GM12865 (cell line): ENCODE results near the gene DSCAM.
"Not testable (repeated sequence)": the region's sequence is repeated elsewhere in the genome, so short reads cannot be mapped to it uniquely, and the experiment has no call there.

Experiments
- DNase-seq: peaks from one replicate; pipeline ENCODE4 v3.0.0; 2010; ENCODE audit warnings: low read depth
- H3K4me3 ChIP-seq: 2 replicates; pipeline ENCODE4 v1.5.1; 2011; ENCODE audit warnings: mild to moderate bottlenecking, low read depth, low read length, control low read depth
- TF ChIP-seq, protein P1 (sequence below): IDR thresholded peaks from 2 replicates; pipeline ENCODE4 v1.5.1; 2011; ENCODE audit warnings: low read length, control low read depth, low read depth, inconsistent platforms; ENCODE audit not compliant: insufficient read depth; ENCODE audit errors: missing control alignments

DSCAM gene

DNA sequence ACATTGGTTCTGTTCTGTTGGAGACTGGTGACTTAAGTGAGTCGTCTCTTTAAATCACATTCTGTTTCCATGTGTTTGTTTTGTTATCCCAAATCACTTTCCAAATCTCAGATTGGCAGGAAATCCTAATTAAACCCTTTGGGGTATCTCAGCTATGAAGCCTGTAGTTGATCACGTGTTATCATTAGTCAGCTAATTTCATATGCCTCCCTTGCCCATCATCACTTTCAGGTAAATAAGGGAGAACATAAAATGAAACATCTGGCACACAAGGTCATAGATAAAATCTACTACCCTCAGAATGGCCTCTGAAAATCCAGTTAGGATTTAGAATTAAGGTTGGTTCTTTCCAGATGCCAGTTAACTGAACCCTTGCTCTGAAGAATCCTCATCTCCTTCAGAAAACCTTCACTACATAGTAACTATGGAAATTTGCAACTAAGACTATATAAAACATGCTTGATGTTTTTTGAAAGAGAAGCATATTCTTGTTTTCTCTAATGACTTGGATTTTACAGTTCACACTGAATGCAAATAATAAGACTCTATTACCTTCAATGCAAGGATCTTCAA lies 401.5 kb downstream of the DSCAM start:
- TF ChIP-seq, protein P1, sequence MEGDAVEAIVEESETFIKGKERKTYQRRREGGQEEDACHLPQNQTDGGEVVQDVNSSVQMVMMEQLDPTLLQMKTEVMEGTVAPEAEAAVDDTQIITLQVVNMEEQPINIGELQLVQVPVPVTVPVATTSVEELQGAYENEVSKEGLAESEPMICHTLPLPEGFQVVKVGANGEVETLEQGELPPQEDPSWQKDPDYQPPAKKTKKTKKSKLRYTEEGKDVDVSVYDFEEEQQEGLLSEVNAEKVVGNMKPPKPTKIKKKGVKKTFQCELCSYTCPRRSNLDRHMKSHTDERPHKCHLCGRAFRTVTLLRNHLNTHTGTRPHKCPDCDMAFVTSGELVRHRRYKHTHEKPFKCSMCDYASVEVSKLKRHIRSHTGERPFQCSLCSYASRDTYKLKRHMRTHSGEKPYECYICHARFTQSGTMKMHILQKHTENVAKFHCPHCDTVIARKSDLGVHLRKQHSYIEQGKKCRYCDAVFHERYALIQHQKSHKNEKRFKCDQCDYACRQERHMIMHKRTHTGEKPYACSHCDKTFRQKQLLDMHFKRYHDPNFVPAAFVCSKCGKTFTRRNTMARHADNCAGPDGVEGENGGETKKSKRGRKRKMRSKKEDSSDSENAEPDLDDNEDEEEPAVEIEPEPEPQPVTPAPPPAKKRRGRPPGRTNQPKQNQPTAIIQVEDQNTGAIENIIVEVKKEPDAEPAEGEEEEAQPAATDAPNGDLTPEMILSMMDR = no peak
- DNase-seq = no peak
- no peak overlapping the region for H3K4me3 ChIP-seq

DNA sequence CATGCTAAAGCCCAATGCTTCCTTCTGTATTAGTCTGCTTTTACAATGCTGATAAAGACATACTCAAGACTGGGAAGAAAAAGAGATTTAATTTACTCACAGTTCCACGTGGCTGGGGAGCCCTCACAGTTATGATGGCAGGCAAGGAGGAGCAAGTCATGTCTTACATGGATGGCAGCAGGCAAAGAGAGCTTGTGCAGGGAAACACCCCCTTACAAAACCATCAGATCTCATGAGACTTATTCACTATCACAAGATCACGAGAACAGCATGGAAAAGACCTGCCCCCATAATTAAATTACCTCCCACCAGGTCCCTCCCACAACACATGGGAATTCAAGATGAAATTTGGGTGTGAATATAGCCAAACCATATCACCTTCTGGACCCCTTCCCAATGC lies 407.4 kb downstream of the DSCAM start:
- DNase-seq, H3K4me3 ChIP-seq: not testable (repeated sequence)

DNA sequence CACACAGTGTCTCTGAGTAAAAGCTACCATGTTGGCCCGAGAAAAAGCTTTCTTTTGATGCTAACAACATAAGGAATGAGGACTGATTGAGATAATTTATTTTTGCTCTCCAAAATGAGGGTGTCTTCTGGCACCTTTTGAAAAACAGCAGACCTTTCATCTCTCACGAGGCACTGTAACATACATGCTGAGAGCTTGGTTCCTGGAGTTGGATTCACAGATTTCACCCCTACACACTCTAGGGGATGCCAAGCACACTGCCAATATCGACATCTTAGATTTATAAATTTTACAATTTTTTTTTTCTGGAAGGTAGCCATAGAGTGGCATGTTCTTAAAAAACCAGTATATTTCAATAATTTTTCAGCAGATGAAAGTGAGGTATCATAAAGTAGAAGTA lies 408.3 kb downstream of the DSCAM start:
- DNase-seq = no peak
- TF ChIP-seq, protein P1 = no peak
- H3K4me3 ChIP-seq = no peak overlapping the region

DNA sequence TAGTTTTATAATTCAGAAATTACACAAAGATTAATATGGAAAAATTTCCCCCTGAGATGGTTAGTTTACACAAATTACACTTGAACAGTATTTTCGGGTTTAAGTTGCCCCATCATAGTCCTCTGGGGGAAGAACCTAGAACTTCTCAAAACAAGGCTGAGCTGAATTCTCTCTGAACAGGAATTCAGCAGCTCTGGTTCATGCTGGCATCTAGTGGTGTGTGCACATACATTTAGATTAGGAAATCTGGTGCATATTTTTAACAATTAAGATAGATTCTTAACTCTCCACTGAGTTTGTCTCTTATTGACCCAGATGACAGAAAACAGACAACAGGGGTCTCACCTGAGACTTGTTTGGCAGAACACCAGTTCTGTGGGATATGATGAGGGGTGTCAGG lies 410.7 kb downstream of the DSCAM start:
- no peak overlapping the region for H3K4me3 ChIP-seq
- DNase-seq = no peak
- TF ChIP-seq, protein P1 = no peak

DNA sequence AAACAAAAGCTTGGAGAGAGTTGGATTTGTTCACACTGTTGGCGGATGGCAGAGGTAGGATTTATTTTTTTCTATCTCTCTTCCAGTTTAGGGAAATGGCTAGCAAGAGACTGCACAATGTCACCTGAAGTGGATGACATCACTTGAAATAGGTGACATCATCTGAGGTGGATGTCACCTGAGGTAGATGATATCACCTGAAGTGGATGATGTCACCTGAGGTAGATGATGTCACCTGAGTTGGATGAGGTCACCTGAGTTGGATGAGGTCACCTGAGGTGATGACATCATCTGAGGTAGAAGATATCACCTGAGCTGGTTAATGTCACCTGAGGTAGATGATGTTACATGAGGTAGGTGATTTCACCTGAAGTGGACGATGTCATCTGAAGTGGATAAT lies 413.4 kb downstream of the DSCAM start:
- no peak overlapping the region for H3K4me3 ChIP-seq
- no peak for DNase-seq

DNA sequence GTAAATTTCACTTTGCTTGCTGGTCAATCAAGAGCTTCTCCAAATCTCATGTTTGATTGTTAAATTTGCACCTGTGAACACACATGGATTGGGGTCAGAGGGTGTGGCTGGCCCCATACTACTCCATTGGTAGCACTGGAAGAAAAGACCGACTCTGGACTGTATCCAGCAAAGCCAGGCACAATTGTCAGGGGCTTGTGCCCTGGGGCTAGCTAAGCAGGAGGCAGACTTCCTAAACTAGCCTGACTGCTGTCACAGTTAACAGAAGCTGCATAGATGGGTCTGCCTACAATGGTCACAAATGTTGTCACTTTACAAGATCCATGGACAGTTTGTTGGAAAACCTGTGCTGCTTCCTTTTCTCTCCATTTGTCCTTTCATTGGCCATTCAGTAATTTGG lies 421.0 kb downstream of the DSCAM start:
- DNase-seq = no peak
- H3K4me3 ChIP-seq = no peak overlapping the region
- TF ChIP-seq, protein P1 = no peak

More for the DNA sequence above, 413.4 kb downstream of the DSCAM start:
- TF ChIP-seq, protein P1 = no peak

DNA sequence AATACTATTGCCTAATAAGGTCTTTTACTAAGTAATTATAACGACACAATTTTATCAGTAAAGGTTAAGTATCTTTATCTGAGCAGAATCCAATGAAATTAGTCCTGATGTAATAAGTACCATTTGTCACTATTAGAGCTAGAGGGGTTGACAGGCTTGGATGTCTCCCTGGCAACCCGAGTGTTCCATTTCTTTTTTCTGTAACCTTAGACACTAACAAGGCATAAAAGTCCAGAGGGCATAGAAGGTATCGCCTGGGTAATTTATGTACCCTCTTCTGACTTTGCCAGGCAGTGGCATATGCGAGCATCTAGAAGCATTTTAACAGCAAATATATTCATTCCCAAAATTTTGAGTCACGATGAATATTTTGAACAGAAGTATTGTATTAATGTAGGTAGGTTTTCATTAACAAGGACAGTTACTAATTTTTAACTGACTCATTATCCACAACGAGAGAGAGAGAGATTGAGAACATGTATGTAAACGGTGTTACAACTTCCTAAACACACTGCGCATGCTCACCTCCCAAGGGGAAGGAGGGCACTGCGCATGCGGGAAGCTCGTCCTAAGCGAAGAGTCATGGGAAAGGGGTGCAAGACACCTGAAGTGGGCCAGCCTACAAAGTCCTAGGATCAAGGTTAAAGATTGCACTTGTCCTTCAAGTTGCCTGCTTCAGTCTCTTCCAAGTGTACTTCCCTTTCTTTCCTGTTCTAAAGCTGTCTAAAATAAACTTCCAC lies 423.9 kb downstream of the DSCAM start:
- DNase-seq = no peak
- H3K4me3 ChIP-seq = no peak overlapping the region
- TF ChIP-seq, protein P1 = no peak
